ENCODE data around the gene WNT7B.

- no peak for TF ChIP-seq POLR2A (IDR thresholded peaks at IDR 0.05)
- TF ChIP-seq CTCF (IDR thresholded peaks at IDR 0.05 in 8 of 11, conservative IDR thresholded peaks at IDR 0.05 in 3 of 11) = no peak
Measured at GRCh38 chr22:45923212-45923611, 53.8 kb downstream of the WNT7B start.

Measured in spleen (tissue), 7 donors.